SK-N-SH treated with all-trans-retinoic acid at 6 μM for 48 hours (cell line): ENCODE data around the gene DENND1C.

ENCODE experiments used
- BACH2 ChIP-seq: fragments of 250-450 bp; sonication (Bioruptor Pico); IDR thresholded peaks from 2 replicates; pipeline ENCODE4 v1.9.0; 2021; ENCODE audit warnings: mild to moderate bottlenecking, borderline replicate concordance
- CREB5 ChIP-seq: fragments of 250-450 bp; sonication (Bioruptor Pico); IDR thresholded peaks from 2 replicates; pipeline ENCODE4 v1.5.1; 2020; ENCODE audit warnings: low read depth, mild to moderate bottlenecking, moderate library complexity
- CSRNP3 ChIP-seq: fragments of 250-450 bp; sonication (Bioruptor Pico); IDR thresholded peaks from 2 replicates; pipeline ENCODE4 v1.5.1; 2021; ENCODE audit warnings: mild to moderate bottlenecking, moderate library complexity
- ESRRG ChIP-seq: fragments of 250-450 bp; sonication (Bioruptor Pico); IDR thresholded peaks from 2 replicates; pipeline ENCODE4 v1.6.1; 2021; ENCODE audit warnings: mild to moderate bottlenecking
- ISL1 ChIP-seq: fragments of 250-450 bp; sonication (Bioruptor Pico); IDR thresholded peaks from 2 replicates; pipeline ENCODE4 v2.1.2; 2022; ENCODE audit warnings: mild to moderate bottlenecking, moderate library complexity
- OSR1 ChIP-seq: fragments of 250-450 bp; sonication (Bioruptor Pico); IDR thresholded peaks from 2 replicates; pipeline ENCODE4 v1.8.0; 2022; ENCODE audit warnings: moderate library complexity, mild to moderate bottlenecking, inconsistent platforms
- PPARA ChIP-seq: fragments of 250-450 bp; sonication (Bioruptor Pico); IDR thresholded peaks from 2 replicates; pipeline ENCODE4 v1.5.0; 2020; ENCODE audit warnings: mild to moderate bottlenecking, borderline replicate concordance
- TOX ChIP-seq: fragments of 250-450 bp; sonication (Bioruptor Pico); IDR thresholded peaks from 2 replicates; pipeline ENCODE4 v1.8.0; 2021; ENCODE audit warnings: mild to moderate bottlenecking, moderate library complexity, borderline replicate concordance
- TSHZ2 ChIP-seq: fragments of 250-450 bp; sonication (Bioruptor Pico); IDR thresholded peaks from 2 replicates; pipeline ENCODE4 v1.5.0; 2020; ENCODE audit warnings: mild to moderate bottlenecking, moderate library complexity
- ZFP3 ChIP-seq: fragments of 250-450 bp; sonication (Bioruptor Pico); IDR thresholded peaks from 2 replicates; pipeline ENCODE4 v1.5.0; 2020; ENCODE audit warnings: mild to moderate bottlenecking, moderate library complexity
- ZNF565 ChIP-seq: fragments of 450-650 bp; formaldehyde crosslinking; conservative IDR thresholded peaks from 2 replicates; pipeline ENCODE4 v1.5.0; 2020; ENCODE audit warnings: low read depth, mild to moderate bottlenecking, moderate library complexity
- ZNF70 ChIP-seq: fragments of 450-650 bp; formaldehyde crosslinking; IDR thresholded peaks from 2 replicates; pipeline ENCODE4 v1.5.0; 2020; ENCODE audit warnings: mild to moderate bottlenecking, moderate library complexity
- ZNF8 ChIP-seq: fragments of 450-650 bp; formaldehyde crosslinking; IDR thresholded peaks from 2 replicates; pipeline ENCODE4 v1.5.0; 2020; ENCODE audit warnings: mild to moderate bottlenecking, moderate library complexity
- TF ChIP-seq, protein P1 (sequence below): fragments of 250-450 bp; sonication (Bioruptor Pico); IDR thresholded peaks from 2 replicates; pipeline ENCODE4 v1.8.0; 2020; ENCODE audit warnings: mild to moderate bottlenecking, moderate library complexity, borderline replicate concordance

DNA sequence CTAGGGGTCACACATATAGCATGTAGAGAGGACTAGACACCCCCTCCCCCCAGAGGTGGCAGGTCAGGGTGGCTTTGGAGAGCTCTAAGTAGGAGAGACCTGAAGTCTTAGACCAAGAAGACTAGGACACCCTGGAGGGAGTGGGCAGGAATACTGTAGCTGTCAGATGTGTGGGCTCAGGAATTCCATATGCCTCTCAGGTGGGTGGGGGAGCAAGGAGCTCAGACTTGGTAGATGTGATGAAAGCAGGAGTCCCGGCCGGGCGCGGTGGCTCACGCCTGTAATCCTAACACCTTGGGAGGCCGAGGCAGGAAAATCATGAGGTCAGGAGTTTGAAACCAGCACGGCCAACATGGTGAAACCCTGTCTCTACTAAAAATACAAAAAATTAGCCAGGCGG, 15.9 kb downstream of the DENND1C start:
- TF ChIP-seq CSRNP3 (CRISPR knock-in tag) (no peak), PPARA (CRISPR knock-in tag) (no peak), ZNF8 (CRISPR knock-in tag) (no peak), ESRRG (CRISPR knock-in tag) (no peak), ISL1 (CRISPR knock-in tag) (no peak), TOX (CRISPR knock-in tag) (no peak), OSR1 (CRISPR knock-in tag) (no peak), TSHZ2 (no peak), ZNF565 (no peak), BACH2 (no peak), ZFP3 (CRISPR knock-in tag) (no peak), ZNF70 (CRISPR knock-in tag) (no peak), CREB5 (no peak)
- TF ChIP-seq, protein P1, sequence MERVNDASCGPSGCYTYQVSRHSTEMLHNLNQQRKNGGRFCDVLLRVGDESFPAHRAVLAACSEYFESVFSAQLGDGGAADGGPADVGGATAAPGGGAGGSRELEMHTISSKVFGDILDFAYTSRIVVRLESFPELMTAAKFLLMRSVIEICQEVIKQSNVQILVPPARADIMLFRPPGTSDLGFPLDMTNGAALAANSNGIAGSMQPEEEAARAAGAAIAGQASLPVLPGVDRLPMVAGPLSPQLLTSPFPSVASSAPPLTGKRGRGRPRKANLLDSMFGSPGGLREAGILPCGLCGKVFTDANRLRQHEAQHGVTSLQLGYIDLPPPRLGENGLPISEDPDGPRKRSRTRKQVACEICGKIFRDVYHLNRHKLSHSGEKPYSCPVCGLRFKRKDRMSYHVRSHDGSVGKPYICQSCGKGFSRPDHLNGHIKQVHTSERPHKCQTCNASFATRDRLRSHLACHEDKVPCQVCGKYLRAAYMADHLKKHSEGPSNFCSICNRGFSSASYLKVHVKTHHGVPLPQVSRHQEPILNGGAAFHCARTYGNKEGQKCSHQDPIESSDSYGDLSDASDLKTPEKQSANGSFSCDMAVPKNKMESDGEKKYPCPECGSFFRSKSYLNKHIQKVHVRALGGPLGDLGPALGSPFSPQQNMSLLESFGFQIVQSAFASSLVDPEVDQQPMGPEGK (CRISPR knock-in tag): no peak
